K562 (cell line): ENCODE measurements around the gene CHST1.

Experiments
- ATF7 ChIP-seq: fragments of 450-650 bp; IDR thresholded peaks from 2 replicates; pipeline ENCODE4 v1.7.1; 2014; ENCODE audit warnings: mild to moderate bottlenecking, moderate library complexity
- MTF1 ChIP-seq: fragments of 250-450 bp; sonication (Bioruptor Pico); IDR thresholded peaks from 2 replicates; pipeline ENCODE4 v1.9.0; 2021; ENCODE audit warnings: moderate library complexity, mild to moderate bottlenecking, inconsistent platforms, borderline replicate concordance
- NFYB ChIP-seq: IDR thresholded peaks from 2 replicates; pipeline ENCODE4 v1.6.1; 2011; ENCODE audit warnings: mild to moderate bottlenecking, moderate library complexity; ENCODE audit not compliant: insufficient read length; ENCODE audit errors: extremely low read depth
- RNF2 ChIP-seq: sonication (generic); IDR thresholded peaks from 2 replicates; pipeline ENCODE4 v1.6.1; 2016
- ZNF24 ChIP-seq: fragments of 450-650 bp; IDR thresholded peaks from 2 replicates; pipeline ENCODE4 v1.6.1; 2016
- ZNF780A ChIP-seq: fragments of 250-450 bp; sonication (Bioruptor Pico); IDR thresholded peaks from 2 replicates; pipeline ENCODE4 v1.5.0; 2021; ENCODE audit warnings: mild to moderate bottlenecking
- TF ChIP-seq, protein P1 (sequence below): fragments of 450-650 bp; formaldehyde crosslinking; IDR thresholded peaks from 2 replicates; pipeline ENCODE4 v1.4.0; 2020; ENCODE audit warnings: mild to moderate bottlenecking, moderate library complexity
- TF ChIP-seq, protein P2 (sequence below): fragments of 450-650 bp; IDR thresholded peaks from 2 replicates; pipeline ENCODE4 v1.6.1; 2016; ENCODE audit warnings: missing biosample characterization, missing genetic modification characterization
- TF ChIP-seq, protein P3 (sequence below), 3 experiments: IDR thresholded peaks in 2 of 3; conservative IDR thresholded peaks in 1 of 3; 2 replicates each; pipeline ENCODE4 v1.5.1; 2011 to 2012; ENCODE audit warnings: low read length in 3 of 3, mild to moderate bottlenecking in 3 of 3, control low read depth in 2 of 3, improper control_type of control experiment in 1 of 3, inconsistent platforms in 1 of 3, low read depth in 1 of 3, mixed read lengths in 1 of 3, moderate library complexity in 1 of 3; ENCODE audit not compliant: insufficient read depth in 2 of 3
- TF ChIP-seq, protein P4 (sequence below), 2 experiments: fragments of 450-650 bp; IDR thresholded peaks; 2 replicates each; pipeline ENCODE4 v1.6.1; 2016; ENCODE audit warnings: mild to moderate bottlenecking in 2 of 2, borderline replicate concordance in 1 of 2, low read depth in 1 of 2, moderate library complexity in 1 of 2

DNA sequence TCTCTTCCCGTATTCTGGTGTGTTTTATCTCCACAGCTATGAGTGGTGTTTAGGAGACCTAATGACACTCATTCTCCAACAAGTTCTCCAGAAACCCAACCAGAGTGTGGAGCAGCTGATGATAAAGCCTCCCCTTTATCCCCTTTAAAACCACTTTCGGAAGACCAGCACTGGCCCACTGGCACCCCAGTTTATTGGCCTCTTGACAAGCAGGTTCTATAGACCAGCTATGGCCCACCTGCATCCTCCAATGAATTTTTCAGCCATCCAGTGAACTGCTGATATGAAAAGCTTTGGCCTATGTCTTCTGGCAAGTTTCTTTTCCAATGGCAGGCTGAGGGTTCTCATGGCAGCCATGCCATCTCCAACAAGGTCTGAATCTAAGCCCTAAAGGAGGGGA lies 27.4 kb downstream of the CHST1 start:
- no peak for TF ChIP-seq MTF1
- no peak for TF ChIP-seq ZNF780A (CRISPR knock-in tag)
- TF ChIP-seq, protein P1, sequence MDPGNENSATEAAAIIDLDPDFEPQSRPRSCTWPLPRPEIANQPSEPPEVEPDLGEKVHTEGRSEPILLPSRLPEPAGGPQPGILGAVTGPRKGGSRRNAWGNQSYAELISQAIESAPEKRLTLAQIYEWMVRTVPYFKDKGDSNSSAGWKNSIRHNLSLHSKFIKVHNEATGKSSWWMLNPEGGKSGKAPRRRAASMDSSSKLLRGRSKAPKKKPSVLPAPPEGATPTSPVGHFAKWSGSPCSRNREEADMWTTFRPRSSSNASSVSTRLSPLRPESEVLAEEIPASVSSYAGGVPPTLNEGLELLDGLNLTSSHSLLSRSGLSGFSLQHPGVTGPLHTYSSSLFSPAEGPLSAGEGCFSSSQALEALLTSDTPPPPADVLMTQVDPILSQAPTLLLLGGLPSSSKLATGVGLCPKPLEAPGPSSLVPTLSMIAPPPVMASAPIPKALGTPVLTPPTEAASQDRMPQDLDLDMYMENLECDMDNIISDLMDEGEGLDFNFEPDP (CRISPR knock-in tag): no peak
- TF ChIP-seq ZNF24: no peak
- no peak for TF ChIP-seq ATF7
- TF ChIP-seq, protein P2, sequence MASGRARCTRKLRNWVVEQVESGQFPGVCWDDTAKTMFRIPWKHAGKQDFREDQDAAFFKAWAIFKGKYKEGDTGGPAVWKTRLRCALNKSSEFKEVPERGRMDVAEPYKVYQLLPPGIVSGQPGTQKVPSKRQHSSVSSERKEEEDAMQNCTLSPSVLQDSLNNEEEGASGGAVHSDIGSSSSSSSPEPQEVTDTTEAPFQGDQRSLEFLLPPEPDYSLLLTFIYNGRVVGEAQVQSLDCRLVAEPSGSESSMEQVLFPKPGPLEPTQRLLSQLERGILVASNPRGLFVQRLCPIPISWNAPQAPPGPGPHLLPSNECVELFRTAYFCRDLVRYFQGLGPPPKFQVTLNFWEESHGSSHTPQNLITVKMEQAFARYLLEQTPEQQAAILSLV (tag): no peak
- TF ChIP-seq, protein P3, sequence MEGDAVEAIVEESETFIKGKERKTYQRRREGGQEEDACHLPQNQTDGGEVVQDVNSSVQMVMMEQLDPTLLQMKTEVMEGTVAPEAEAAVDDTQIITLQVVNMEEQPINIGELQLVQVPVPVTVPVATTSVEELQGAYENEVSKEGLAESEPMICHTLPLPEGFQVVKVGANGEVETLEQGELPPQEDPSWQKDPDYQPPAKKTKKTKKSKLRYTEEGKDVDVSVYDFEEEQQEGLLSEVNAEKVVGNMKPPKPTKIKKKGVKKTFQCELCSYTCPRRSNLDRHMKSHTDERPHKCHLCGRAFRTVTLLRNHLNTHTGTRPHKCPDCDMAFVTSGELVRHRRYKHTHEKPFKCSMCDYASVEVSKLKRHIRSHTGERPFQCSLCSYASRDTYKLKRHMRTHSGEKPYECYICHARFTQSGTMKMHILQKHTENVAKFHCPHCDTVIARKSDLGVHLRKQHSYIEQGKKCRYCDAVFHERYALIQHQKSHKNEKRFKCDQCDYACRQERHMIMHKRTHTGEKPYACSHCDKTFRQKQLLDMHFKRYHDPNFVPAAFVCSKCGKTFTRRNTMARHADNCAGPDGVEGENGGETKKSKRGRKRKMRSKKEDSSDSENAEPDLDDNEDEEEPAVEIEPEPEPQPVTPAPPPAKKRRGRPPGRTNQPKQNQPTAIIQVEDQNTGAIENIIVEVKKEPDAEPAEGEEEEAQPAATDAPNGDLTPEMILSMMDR (IDR thresholded peaks at IDR 0.05 in 2 of 3, conservative IDR thresholded peaks at IDR 0.05 in 1 of 3; ENCODE audit: insufficient read depth in 2 of 3, low read depth in 1 of 3, low read length in 3 of 3): no peak
- TF ChIP-seq, protein P4, sequence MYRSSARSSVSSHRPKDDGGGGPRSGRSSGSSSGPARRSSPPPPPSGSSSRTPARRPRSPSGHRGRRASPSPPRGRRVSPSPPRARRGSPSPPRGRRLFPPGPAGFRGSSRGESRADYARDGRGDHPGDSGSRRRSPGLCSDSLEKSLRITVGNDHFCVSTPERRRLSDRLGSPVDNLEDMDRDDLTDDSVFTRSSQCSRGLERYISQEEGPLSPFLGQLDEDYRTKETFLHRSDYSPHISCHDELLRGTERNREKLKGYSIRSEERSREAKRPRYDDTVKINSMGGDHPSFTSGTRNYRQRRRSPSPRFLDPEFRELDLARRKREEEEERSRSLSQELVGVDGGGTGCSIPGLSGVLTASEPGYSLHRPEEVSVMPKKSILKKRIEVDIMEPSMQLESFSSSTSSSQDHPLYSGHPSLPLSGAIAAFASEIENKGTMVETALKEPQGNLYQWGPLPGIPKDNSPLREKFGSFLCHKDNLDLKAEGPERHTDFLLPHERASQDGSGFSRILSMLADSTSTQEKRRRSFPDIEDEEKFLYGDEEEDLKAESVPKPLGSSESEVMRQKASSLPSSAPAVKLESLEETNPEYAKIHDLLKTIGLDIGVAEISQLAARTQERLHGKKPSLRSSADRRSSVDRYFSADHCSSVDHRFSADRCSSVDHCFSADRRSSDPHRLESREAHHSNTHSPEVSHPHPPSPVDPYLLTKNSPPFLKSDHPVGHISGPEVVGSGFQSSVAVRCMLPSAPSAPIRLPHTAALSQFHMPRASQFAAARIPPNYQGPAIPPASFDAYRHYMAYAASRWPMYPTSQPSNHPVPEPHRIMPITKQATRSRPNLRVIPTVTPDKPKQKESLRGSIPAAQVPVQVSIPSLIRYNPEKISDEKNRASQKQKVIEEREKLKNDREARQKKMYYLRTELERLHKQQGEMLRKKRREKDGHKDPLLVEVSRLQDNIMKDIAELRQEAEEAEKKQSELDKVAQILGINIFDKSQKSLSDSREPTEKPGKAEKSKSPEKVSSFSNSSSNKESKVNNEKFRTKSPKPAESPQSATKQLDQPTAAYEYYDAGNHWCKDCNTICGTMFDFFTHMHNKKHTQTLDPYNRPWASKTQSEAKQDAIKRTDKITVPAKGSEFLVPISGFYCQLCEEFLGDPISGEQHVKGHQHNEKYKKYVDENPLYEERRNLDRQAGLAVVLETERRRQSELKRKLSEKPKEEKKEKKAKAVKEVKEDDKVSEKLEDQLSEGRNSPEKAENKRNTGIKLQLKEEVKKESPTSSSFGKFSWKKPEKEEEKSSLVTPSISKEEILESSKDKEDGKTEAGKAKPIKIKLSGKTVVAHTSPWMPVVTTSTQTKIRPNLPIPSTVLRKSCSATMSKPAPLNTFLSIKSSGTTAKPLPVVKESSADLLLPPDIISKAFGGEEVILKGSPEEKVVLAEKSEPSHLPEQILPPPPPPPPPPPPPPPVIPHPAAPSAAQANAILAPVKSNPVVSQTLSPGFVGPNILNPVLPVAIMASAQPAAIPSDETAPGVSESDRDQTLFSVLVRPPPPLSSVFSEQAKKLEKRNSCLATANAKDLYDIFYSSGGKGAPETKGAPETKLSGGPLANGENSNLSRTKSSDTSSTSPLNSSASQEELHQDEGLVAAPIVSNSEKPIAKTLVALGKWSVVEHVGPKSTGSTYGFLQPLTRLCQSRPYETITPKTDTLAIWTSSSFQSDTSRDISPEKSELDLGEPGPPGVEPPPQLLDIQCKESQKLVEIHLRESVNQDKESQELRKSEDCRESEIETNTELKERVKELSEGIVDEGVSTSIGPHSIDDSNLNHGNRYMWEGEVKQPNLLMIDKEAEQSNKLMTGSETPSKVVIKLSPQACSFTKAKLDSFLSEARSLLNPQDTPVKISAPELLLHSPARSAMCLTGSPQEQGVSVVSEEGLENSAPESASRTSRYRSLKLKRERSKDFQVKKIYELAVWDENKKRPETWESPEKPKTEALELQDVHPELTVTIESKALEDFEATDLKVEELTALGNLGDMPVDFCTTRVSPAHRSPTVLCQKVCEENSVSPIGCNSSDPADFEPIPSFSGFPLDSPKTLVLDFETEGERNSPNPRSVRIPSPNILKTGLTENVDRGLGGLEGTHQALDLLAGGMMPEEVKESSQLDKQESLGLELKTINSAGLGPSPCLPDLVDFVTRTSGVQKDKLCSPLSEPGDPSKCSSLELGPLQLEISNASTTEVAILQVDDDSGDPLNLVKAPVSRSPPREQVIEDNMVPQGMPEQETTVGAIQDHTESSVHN (IDR thresholded peaks at IDR 0.05; ENCODE audit: borderline replicate concordance in 1 of 2, low read depth in 1 of 2): no peak
- no peak for TF ChIP-seq RNF2
- TF ChIP-seq NFYB: no peak
